Panc1 (cell line): ENCODE results near the gene ROBO1.

Source experiments
- CTCF ChIP-seq: fragments of 450-650 bp; IDR thresholded peaks from 2 replicates; pipeline ENCODE4 v1.5.1; 2017; ENCODE audit warnings: mild to moderate bottlenecking
- POLR2AphosphoS5 ChIP-seq: IDR thresholded peaks from 2 replicates; pipeline ENCODE4 v1.6.1; 2012; ENCODE audit warnings: mild to moderate bottlenecking, low read depth, low read length, moderate library complexity
- TF ChIP-seq, protein P1 (sequence below), 2 experiments: IDR thresholded peaks; 2 replicates each; pipeline ENCODE4 v1.6.1; 2011 to 2012; ENCODE audit warnings: low read depth in 2 of 2, control low read depth in 1 of 2, low read length in 1 of 2, mild to moderate bottlenecking in 1 of 2, moderate library complexity in 1 of 2; ENCODE audit not compliant: insufficient read depth in 1 of 2

DNA sequence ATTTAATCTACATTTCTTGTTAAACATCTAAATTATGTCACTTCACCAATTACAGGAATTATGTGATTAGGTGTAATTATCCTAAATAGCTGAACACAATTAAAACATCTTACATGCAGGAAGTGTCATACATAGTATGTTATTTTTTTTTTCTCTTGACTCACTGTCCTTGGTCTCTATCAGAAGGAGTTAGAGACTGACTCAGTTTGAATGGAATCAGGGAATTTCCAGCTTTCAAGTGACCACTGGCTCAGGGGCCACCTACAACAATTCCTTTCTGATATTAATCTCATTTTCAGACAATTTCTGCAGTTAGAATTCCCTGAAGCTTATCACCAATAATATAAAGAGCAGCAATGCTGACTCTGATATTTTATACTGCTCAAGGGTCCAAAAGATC is 400.7 kb downstream of the ROBO1 start:
- TF ChIP-seq CTCF (no peak), POLR2AphosphoS5 (no peak)
- TF ChIP-seq, protein P1, sequence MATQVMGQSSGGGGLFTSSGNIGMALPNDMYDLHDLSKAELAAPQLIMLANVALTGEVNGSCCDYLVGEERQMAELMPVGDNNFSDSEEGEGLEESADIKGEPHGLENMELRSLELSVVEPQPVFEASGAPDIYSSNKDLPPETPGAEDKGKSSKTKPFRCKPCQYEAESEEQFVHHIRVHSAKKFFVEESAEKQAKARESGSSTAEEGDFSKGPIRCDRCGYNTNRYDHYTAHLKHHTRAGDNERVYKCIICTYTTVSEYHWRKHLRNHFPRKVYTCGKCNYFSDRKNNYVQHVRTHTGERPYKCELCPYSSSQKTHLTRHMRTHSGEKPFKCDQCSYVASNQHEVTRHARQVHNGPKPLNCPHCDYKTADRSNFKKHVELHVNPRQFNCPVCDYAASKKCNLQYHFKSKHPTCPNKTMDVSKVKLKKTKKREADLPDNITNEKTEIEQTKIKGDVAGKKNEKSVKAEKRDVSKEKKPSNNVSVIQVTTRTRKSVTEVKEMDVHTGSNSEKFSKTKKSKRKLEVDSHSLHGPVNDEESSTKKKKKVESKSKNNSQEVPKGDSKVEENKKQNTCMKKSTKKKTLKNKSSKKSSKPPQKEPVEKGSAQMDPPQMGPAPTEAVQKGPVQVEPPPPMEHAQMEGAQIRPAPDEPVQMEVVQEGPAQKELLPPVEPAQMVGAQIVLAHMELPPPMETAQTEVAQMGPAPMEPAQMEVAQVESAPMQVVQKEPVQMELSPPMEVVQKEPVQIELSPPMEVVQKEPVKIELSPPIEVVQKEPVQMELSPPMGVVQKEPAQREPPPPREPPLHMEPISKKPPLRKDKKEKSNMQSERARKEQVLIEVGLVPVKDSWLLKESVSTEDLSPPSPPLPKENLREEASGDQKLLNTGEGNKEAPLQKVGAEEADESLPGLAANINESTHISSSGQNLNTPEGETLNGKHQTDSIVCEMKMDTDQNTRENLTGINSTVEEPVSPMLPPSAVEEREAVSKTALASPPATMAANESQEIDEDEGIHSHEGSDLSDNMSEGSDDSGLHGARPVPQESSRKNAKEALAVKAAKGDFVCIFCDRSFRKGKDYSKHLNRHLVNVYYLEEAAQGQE (IDR thresholded peaks at IDR 0.05; ENCODE audit: insufficient read depth in 1 of 2, low read depth in 2 of 2, low read length in 1 of 2) = no peak
